Tibial artery (tissue), 4 donors: ENCODE data around the gene SPINK5.

Source experiments
- DNase-seq, 2 donors: peaks; one replicate each; pipeline ENCODE4 v3.0.0-alpha.2; 2019
- H3K27ac ChIP-seq, 2 donors: fragments of 200-600 bp; sonication (generic) in 1 of 2; 1 replicate in 1 of 2; 2 replicates in 1 of 2; pipeline ENCODE4 v1.5.1; 2018 to 2019; ENCODE audit warnings: mild to moderate bottlenecking in 1 of 2
- H3K27me3 ChIP-seq, 2 donors: fragments of 200-600 bp; sonication (generic) in 1 of 2; one replicate each; pipeline versions ENCODE4 v1.5.1 to v1.6.0; 2016 to 2019
- H3K36me3 ChIP-seq, 3 donors: fragments of 200-600 bp; sonication (generic) in 2 of 3; one replicate each; pipeline ENCODE4 v1.5.1; 2016 to 2019; ENCODE audit warnings: mild to moderate bottlenecking in 2 of 3
- H3K4me1 ChIP-seq, 4 donors: fragments of 200-600 bp; sonication (generic) in 2 of 4; 1 replicate in 3 of 4; 2 replicates in 1 of 4; pipeline ENCODE4 v1.5.1; 2016 to 2019
- H3K4me3 ChIP-seq, 2 donors: fragments of 200-600 bp; sonication (generic) in 1 of 2; 1 replicate in 1 of 2; 2 replicates in 1 of 2; pipeline ENCODE4 v1.5.1; 2018 to 2019; ENCODE audit warnings: mild to moderate bottlenecking in 2 of 2
- H3K9me3 ChIP-seq, 3 donors: fragments of 200-600 bp; sonication (generic) in 1 of 3; one replicate each; pipeline ENCODE4 v1.5.1; 2016 to 2019
- CTCF ChIP-seq, 2 experiments: fragments of 200-600 bp in 1 of 2; fragments of 450-650 bp in 1 of 2; IDR thresholded peaks; one replicate each; pipeline ENCODE4 v1.5.1; 2017 to 2019; ENCODE audit warnings: antibody characterized with exemption in 2 of 2, mild to moderate bottlenecking in 1 of 2, moderate library complexity in 1 of 2
- intact Hi-C: fragments of 100-400 bp; cut with DNase I; formaldehyde crosslinking; loops from one replicate; pipeline ENCODE4 v1.15.0; 2023; ENCODE audit warnings: low total_unique reads

The SPINK5 gene

GRCh38 chr5:148166550-148167283 lies 102.9 kb downstream of the SPINK5 start:
- no peak for DNase-seq
- intact Hi-C loops, result no loop called here
- Histone ChIP-seq H3K9me3 (no peaks in the 10 kb centered on the region), H3K4me3 (no peak overlapping the region), H3K27me3 (no peaks in the 10 kb centered on the region), H3K4me1 (no peaks in the 10 kb centered on the region), H3K36me3 (no peaks in the 10 kb centered on the region), H3K27ac (no peak overlapping the region)
- TF ChIP-seq CTCF (IDR thresholded peaks at IDR 0.05), result no peak

- no peaks in the 10 kb centered on the region for H3K4me1 ChIP-seq
- H3K9me3 ChIP-seq, result no peaks in the 10 kb centered on the region
- TF ChIP-seq CTCF (IDR thresholded peaks at IDR 0.05), result no peak
- no peak for DNase-seq
- no peaks in the 10 kb centered on the region for H3K36me3 ChIP-seq
- no peaks in the 10 kb centered on the region for H3K27me3 ChIP-seq
- no peak within 1 kb of the TSS for H3K27ac ChIP-seq
- intact Hi-C loops, result no loop called here
- H3K4me3 ChIP-seq, result no peak within 1 kb of the TSS
Measured at GRCh38 chr5:148168246-148168645, 104.5 kb downstream of the SPINK5 start, which contains the start of gene SPINK14. Gene SPINK14, plus strand, starts transcription at chr5:148168546. Its CDS starts 1,187 bp downstream, at chr5:148169733.

- DNase-seq, result no peak
- Histone ChIP-seq H3K36me3 (no peaks in the 10 kb centered on the region), H3K27me3 (no peaks in the 10 kb centered on the region), H3K27ac (no peak overlapping the region), H3K4me1 (no peaks in the 10 kb centered on the region), H3K4me3 (no peak overlapping the region), H3K9me3 (no peaks in the 10 kb centered on the region)
- TF ChIP-seq CTCF (IDR thresholded peaks at IDR 0.05), result no peak
- intact Hi-C loops, result no loop called here
Measured at GRCh38 chr5:148172377-148172776, 108.6 kb downstream of the SPINK5 start.

- no peaks in the 10 kb centered on the region for H3K4me1 ChIP-seq
- no peaks in the 10 kb centered on the region for H3K9me3 ChIP-seq
- no peaks in the 10 kb centered on the region for H3K27me3 ChIP-seq
- TF ChIP-seq CTCF (IDR thresholded peaks at IDR 0.05), result no peak
- H3K36me3 ChIP-seq, result no peaks in the 10 kb centered on the region
- no peak overlapping the region for H3K4me3 ChIP-seq
- DNase-seq, result no peak
- H3K27ac ChIP-seq, result no peak overlapping the region
- intact Hi-C loops, result no loop called here
Measured at GRCh38 chr5:148176480-148176879, 112.7 kb downstream of the SPINK5 start.

GRCh38 chr5:148177207-148177606 lies 113.4 kb downstream of the SPINK5 start:
- H3K36me3 ChIP-seq, result no peaks in the 10 kb centered on the region
- no peak for TF ChIP-seq CTCF (IDR thresholded peaks at IDR 0.05)
- no peak for DNase-seq
- no peaks in the 10 kb centered on the region for H3K4me1 ChIP-seq
- H3K27ac ChIP-seq, result no peak overlapping the region
- no peak overlapping the region for H3K4me3 ChIP-seq
- H3K9me3 ChIP-seq, result no peaks in the 10 kb centered on the region
- intact Hi-C loops, result no loop called here
- H3K27me3 ChIP-seq, result no peaks in the 10 kb centered on the region
